GM18873 (cell line): ENCODE results near the gene CC2D2A.
"Not testable (repeated sequence)": the region's sequence is repeated elsewhere in the genome, so short reads cannot be mapped to it uniquely, and the experiment has no call there.

Experiments used
- ATAC-seq: cut with Tn5 transposase; IDR thresholded peaks from one replicate; pipeline ENCODE4 v1.9.1; 2021; ENCODE audit warnings: mild to moderate bottlenecking, moderate library complexity, moderate number of reproducible peaks; ENCODE audit not compliant: unreplicated experiment, low FRiP score

The CC2D2A gene

GRCh38 chr4:15510961-15511360 lies 41.3 kb downstream of the CC2D2A start:
- ATAC-seq, result no peak

GRCh38 chr4:15513545-15513944 lies 43.9 kb downstream of the CC2D2A start:
- no peak for ATAC-seq

- ATAC-seq, result no peak
Measured at GRCh38 chr4:15515106-15515505, 45.4 kb downstream of the CC2D2A start.

- ATAC-seq, result no peak
Measured at GRCh38 chr4:15516494-15516893, 46.8 kb downstream of the CC2D2A start.

- ATAC-seq, result not testable (repeated sequence)
Measured at GRCh38 chr4:15517681-15518080, 48.0 kb downstream of the CC2D2A start.

GRCh38 chr4:15521442-15522039 lies 51.9 kb downstream of the CC2D2A start:
- ATAC-seq, result no peak

- ATAC-seq, result no peak
Measured at GRCh38 chr4:15525080-15525479, 55.4 kb downstream of the CC2D2A start.

GRCh38 chr4:15526924-15527592 lies 57.4 kb downstream of the CC2D2A start:
- ATAC-seq, result no peak

- ATAC-seq, result no peak
Measured at GRCh38 chr4:15531792-15532191, 62.1 kb downstream of the CC2D2A start.

- ATAC-seq, result no peak
Measured at GRCh38 chr4:15533817-15534216, 64.1 kb downstream of the CC2D2A start.

GRCh38 chr4:15535599-15535998 lies 65.9 kb downstream of the CC2D2A start:
- ATAC-seq, result no peak

GRCh38 chr4:15536552-15537499 lies 67.1 kb downstream of the CC2D2A start:
- ATAC-seq, result no peak

GRCh38 chr4:15541941-15542340 lies 72.3 kb downstream of the CC2D2A start:
- ATAC-seq, result no peak

- ATAC-seq, result no peak
Measured at GRCh38 chr4:15542760-15543159, 73.1 kb downstream of the CC2D2A start.

GRCh38 chr4:15543537-15544247 lies 74.0 kb downstream of the CC2D2A start:
- ATAC-seq, result no peak

- ATAC-seq, result no peak
Measured at GRCh38 chr4:15544248-15544729, 74.6 kb downstream of the CC2D2A start.

GRCh38 chr4:15545371-15545770 lies 75.7 kb downstream of the CC2D2A start:
- no peak for ATAC-seq

- no peak for ATAC-seq
Measured at GRCh38 chr4:15547392-15547791, 77.7 kb downstream of the CC2D2A start.

GRCh38 chr4:15550491-15550890 lies 80.8 kb downstream of the CC2D2A start:
- ATAC-seq, result no peak

GRCh38 chr4:15551740-15552446 lies 82.2 kb downstream of the CC2D2A start:
- ATAC-seq, result no peak
